WTC11 (cell line): ENCODE results near the gene BICD2. TPM values are rescaled to one million over a fixed set of nuclear protein-coding genes. Genes with fewer than 3 reads are reported as not detected.

Source experiments
- ATAC-seq: fragments of 200-7000 bp; cut with Tn5 transposase; 2 replicates; pipeline ENCODE4 v1.10.0; 2021; ENCODE audit warnings: mild to moderate bottlenecking, moderate library complexity
- CTCF ChIA-PET: fragments of 300-600 bp; sonication (Branson Sonifier 250); formaldehyde crosslinking; loops from one replicate; lab custom pipeline; 2021; ENCODE audit warnings: antibody characterized with exemption; lab: Charles Lee
- POLR2A ChIA-PET: fragments of 350-600 bp; sonication (Branson Sonifier 250); formaldehyde crosslinking; loops from one replicate; lab custom pipeline; 2021; ENCODE audit warnings: antibody characterized with exemption; lab: Charles Lee
- DNase-seq: peaks from one replicate; pipeline ENCODE4 v3.0.0; 2021; ENCODE audit warnings: low spot score
- H3K27ac Mint-ChIP-seq: 2 replicates; pipeline ENCODE4 v1.8.0; 2021; ENCODE audit warnings: mixed read lengths
- H3K27me3 Mint-ChIP-seq: 2 replicates; pipeline ENCODE4 v1.8.0; 2021; ENCODE audit warnings: low read depth, mild to moderate bottlenecking, moderate library complexity, mixed read lengths
- H3K36me3 Mint-ChIP-seq: 2 replicates; pipeline ENCODE4 v1.8.0; 2021; ENCODE audit warnings: mixed read lengths
- H3K4me1 Mint-ChIP-seq: 2 replicates; pipeline ENCODE4 v1.8.0; 2022; ENCODE audit warnings: mixed read lengths
- H3K4me3 Mint-ChIP-seq: 2 replicates; pipeline ENCODE4 v1.8.0; 2021; ENCODE audit warnings: mild to moderate bottlenecking, moderate library complexity, mixed read lengths
- H3K9me3 Mint-ChIP-seq: 2 replicates; pipeline ENCODE4 v1.8.0; 2021; ENCODE audit warnings: mixed read lengths
- CBFB ChIP-seq: sonication (generic); formaldehyde crosslinking; IDR thresholded peaks from 2 replicates; pipeline ENCODE4 v1.8.1; 2022; ENCODE audit warnings: mild to moderate bottlenecking, low read depth, missing genetic modification reagents
- ELF4 ChIP-seq: sonication (generic); formaldehyde crosslinking; IDR thresholded peaks from 2 replicates; pipeline ENCODE4 v1.8.1; 2022; ENCODE audit warnings: low read depth, mild to moderate bottlenecking, moderate library complexity, missing genetic modification reagents
- ESRRA ChIP-seq: sonication (generic); formaldehyde crosslinking; IDR thresholded peaks from 2 replicates; pipeline ENCODE4 v1.8.1; 2022; ENCODE audit warnings: mild to moderate bottlenecking, missing genetic modification reagents, borderline replicate concordance
- JUN ChIP-seq: sonication (generic); formaldehyde crosslinking; IDR thresholded peaks from 2 replicates; pipeline ENCODE4 v1.8.0; 2023; ENCODE audit warnings: mild to moderate bottlenecking, missing genetic modification reagents
- KAT7 ChIP-seq: sonication (generic); formaldehyde crosslinking; IDR thresholded peaks from 2 replicates; pipeline ENCODE4 v1.8.1; 2023; ENCODE audit warnings: missing genetic modification reagents, mild to moderate bottlenecking, borderline replicate concordance
- NR3C1 ChIP-seq: sonication (generic); formaldehyde crosslinking; conservative IDR thresholded peaks from 2 replicates; pipeline ENCODE4 v1.8.1; 2023; ENCODE audit warnings: low read depth, mild to moderate bottlenecking, missing genetic modification reagents
- PRRX2 ChIP-seq: fragments of 250-450 bp; sonication (Bioruptor Pico); IDR thresholded peaks from 2 replicates; pipeline ENCODE4 v1.8.0; 2021; ENCODE audit warnings: mild to moderate bottlenecking
- SOX15 ChIP-seq: fragments of 250-450 bp; sonication (Bioruptor Pico); IDR thresholded peaks from 2 replicates; pipeline ENCODE4 v1.9.0; 2021; ENCODE audit warnings: mild to moderate bottlenecking
- TCF7 ChIP-seq: sonication (generic); formaldehyde crosslinking; IDR thresholded peaks from 2 replicates; pipeline ENCODE4 v1.8.0; 2022; ENCODE audit warnings: mild to moderate bottlenecking, low read depth, missing genetic modification reagents, moderate library complexity
- ZBTB21 ChIP-seq: sonication (generic); formaldehyde crosslinking; IDR thresholded peaks from 2 replicates; pipeline ENCODE4 v1.8.1; 2023; ENCODE audit warnings: mild to moderate bottlenecking, missing genetic modification reagents, borderline replicate concordance
- ZNF219 ChIP-seq: sonication (generic); formaldehyde crosslinking; IDR thresholded peaks from 2 replicates; pipeline ENCODE4 v1.8.0; 2023; ENCODE audit warnings: missing genetic modification reagents, mild to moderate bottlenecking, borderline replicate concordance
- ZNF396 ChIP-seq: fragments of 250-450 bp; sonication (Bioruptor Pico); IDR thresholded peaks from 2 replicates; pipeline ENCODE4 v1.8.0; 2021; ENCODE audit warnings: mild to moderate bottlenecking, moderate library complexity, borderline replicate concordance
- total RNA-seq: library from RNA; stranded (reverse); gene quantifications from 3 replicates; pipeline ENCODE4 v1.2.3, GENCODE V29; 2021
- TF ChIP-seq, protein P1 (sequence below): fragments of 250-450 bp; sonication (Bioruptor Pico); IDR thresholded peaks from 2 replicates; pipeline ENCODE4 v1.9.0; 2021; ENCODE audit warnings: mild to moderate bottlenecking, borderline replicate concordance
- TF ChIP-seq, protein P2 (sequence below): sonication (generic); formaldehyde crosslinking; IDR thresholded peaks from 2 replicates; pipeline ENCODE4 v1.8.0; 2022; ENCODE audit warnings: mild to moderate bottlenecking, missing genetic modification reagents
- TF ChIP-seq, protein P3 (sequence below): sonication (generic); formaldehyde crosslinking; IDR thresholded peaks from 2 replicates; pipeline ENCODE4 v1.8.0; 2022; ENCODE audit warnings: mild to moderate bottlenecking, missing genetic modification reagents
- TF ChIP-seq, protein P4 (sequence below): sonication (generic); formaldehyde crosslinking; IDR thresholded peaks from 2 replicates; pipeline ENCODE4 v1.8.1; 2023; ENCODE audit warnings: mild to moderate bottlenecking, missing genetic modification reagents, moderate library complexity
- TF ChIP-seq, protein P5 (sequence below): sonication (generic); formaldehyde crosslinking; IDR thresholded peaks from 2 replicates; pipeline ENCODE4 v1.8.0; 2023; ENCODE audit warnings: mild to moderate bottlenecking, missing genetic modification reagents
- TF ChIP-seq, protein P6 (sequence below): sonication (generic); formaldehyde crosslinking; IDR thresholded peaks from 2 replicates; pipeline ENCODE4 v1.8.1; 2023; ENCODE audit warnings: mild to moderate bottlenecking, missing genetic modification reagents
- TF ChIP-seq, protein P7 (sequence below): fragments of 250-450 bp; sonication (Bioruptor Pico); IDR thresholded peaks from 2 replicates; pipeline ENCODE4 v1.9.0; 2021; ENCODE audit warnings: moderate library complexity, mild to moderate bottlenecking, inconsistent platforms, borderline replicate concordance

Gene BICD2
- total RNA-seq, 1 experiment from 2014 or later = 38.7 TPM

DNA sequence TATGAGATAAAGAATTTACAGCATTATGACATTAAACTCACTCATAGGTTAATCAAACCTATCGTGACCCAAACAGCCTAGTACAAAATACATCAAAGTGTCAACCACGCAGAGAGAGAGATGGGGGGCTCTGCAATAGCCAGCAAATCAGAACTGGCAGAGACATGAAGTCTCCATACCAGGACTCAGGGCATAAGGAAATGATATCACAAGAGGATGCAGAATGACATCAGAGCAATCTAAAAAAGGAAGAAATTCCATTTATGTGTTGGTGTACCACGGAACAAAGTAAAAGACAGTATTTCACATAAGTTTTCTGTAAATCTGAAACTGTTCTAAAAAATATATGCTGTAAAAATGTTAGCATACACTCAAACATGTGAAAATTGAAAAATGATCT lies 24.6 kb downstream of the BICD2 start (continued):
- TF ChIP-seq, protein P1, sequence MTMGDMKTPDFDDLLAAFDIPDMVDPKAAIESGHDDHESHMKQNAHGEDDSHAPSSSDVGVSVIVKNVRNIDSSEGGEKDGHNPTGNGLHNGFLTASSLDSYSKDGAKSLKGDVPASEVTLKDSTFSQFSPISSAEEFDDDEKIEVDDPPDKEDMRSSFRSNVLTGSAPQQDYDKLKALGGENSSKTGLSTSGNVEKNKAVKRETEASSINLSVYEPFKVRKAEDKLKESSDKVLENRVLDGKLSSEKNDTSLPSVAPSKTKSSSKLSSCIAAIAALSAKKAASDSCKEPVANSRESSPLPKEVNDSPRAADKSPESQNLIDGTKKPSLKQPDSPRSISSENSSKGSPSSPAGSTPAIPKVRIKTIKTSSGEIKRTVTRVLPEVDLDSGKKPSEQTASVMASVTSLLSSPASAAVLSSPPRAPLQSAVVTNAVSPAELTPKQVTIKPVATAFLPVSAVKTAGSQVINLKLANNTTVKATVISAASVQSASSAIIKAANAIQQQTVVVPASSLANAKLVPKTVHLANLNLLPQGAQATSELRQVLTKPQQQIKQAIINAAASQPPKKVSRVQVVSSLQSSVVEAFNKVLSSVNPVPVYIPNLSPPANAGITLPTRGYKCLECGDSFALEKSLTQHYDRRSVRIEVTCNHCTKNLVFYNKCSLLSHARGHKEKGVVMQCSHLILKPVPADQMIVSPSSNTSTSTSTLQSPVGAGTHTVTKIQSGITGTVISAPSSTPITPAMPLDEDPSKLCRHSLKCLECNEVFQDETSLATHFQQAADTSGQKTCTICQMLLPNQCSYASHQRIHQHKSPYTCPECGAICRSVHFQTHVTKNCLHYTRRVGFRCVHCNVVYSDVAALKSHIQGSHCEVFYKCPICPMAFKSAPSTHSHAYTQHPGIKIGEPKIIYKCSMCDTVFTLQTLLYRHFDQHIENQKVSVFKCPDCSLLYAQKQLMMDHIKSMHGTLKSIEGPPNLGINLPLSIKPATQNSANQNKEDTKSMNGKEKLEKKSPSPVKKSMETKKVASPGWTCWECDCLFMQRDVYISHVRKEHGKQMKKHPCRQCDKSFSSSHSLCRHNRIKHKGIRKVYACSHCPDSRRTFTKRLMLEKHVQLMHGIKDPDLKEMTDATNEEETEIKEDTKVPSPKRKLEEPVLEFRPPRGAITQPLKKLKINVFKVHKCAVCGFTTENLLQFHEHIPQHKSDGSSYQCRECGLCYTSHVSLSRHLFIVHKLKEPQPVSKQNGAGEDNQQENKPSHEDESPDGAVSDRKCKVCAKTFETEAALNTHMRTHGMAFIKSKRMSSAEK (CRISPR knock-in tag) = no peak
- TF ChIP-seq ZNF219 (CRISPR knock-in tag) = no peak

DNA sequence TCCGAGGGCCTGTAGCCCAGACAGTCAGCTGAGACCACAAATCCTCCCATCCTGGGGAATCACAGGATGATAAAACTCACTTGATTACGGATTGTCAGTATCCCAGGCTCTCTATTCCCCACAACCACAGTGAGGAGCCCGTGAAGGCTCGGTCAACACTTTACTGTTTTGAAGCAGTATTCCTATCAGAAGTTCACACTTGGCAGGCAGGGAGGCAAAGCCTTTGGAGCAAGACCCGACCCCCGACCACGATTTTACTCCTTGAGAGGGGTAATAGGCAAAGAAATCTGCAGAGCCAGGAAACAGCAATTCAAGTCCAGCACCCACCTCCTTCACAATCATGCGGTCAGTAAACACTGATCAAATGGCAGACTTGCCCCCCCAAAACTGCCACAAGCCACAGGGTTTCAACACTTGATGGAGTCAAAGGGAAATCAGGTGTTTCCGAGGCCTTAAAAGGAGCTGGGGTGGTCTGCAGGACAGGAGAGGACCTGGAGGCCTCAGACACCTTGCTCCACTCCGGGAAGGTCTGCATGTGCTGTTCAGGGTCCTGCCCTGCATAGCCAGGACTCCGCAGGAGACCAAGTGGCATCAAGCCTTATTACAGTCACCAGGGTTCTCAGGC lies 25.2 kb downstream of the BICD2 start:
- ATAC-seq = no peak

DNA sequence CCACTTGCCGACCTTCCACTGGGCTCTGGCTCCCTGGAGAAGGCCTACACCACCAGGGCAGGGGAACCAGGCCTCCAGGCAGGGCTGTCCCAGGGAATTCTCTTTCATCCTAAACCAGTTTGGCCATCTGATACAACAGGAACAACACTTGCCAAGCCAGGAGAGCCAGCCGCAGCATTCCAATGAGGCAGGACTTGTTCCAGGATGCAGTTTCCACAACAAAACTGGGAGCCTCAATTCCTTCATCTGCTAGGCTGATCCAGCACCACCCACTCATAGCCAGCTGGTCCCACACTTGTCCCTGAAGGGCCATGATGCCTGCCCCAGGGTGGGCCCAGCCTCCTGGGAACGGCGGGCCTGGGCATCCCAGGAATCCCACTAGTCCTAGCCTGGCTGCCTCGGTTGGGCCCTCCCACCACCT lies 26.0 kb downstream of the BICD2 start:
- peak overlapping the region; percentile 79 for H3K27ac Mint-ChIP-seq
- DNase-seq = no peak
- no peak for TF ChIP-seq PRRX2 (CRISPR knock-in tag)
- no peak for TF ChIP-seq ZBTB21 (CRISPR knock-in tag)
- no peak for TF ChIP-seq NR3C1
- no peak for TF ChIP-seq JUN (CRISPR knock-in tag)
- no peak for TF ChIP-seq ELF4 (CRISPR knock-in tag)
- no peak for TF ChIP-seq TCF7 (CRISPR knock-in tag)
- TF ChIP-seq, protein P2, sequence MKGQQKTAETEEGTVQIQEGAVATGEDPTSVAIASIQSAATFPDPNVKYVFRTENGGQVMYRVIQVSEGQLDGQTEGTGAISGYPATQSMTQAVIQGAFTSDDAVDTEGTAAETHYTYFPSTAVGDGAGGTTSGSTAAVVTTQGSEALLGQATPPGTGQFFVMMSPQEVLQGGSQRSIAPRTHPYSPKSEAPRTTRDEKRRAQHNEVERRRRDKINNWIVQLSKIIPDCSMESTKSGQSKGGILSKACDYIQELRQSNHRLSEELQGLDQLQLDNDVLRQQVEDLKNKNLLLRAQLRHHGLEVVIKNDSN = no peak
- TF ChIP-seq SOX15 = no peak
- TF ChIP-seq ESRRA (CRISPR knock-in tag) = no peak
- no peak for TF ChIP-seq CBFB
- TF ChIP-seq, protein P3, sequence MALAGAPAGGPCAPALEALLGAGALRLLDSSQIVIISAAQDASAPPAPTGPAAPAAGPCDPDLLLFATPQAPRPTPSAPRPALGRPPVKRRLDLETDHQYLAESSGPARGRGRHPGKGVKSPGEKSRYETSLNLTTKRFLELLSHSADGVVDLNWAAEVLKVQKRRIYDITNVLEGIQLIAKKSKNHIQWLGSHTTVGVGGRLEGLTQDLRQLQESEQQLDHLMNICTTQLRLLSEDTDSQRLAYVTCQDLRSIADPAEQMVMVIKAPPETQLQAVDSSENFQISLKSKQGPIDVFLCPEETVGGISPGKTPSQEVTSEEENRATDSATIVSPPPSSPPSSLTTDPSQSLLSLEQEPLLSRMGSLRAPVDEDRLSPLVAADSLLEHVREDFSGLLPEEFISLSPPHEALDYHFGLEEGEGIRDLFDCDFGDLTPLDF = no peak
- no peak for TF ChIP-seq KAT7 (CRISPR knock-in tag)
- TF ChIP-seq, protein P4, sequence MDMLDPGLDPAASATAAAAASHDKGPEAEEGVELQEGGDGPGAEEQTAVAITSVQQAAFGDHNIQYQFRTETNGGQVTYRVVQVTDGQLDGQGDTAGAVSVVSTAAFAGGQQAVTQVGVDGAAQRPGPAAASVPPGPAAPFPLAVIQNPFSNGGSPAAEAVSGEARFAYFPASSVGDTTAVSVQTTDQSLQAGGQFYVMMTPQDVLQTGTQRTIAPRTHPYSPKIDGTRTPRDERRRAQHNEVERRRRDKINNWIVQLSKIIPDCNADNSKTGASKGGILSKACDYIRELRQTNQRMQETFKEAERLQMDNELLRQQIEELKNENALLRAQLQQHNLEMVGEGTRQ = no peak
- TF ChIP-seq ZNF396 (CRISPR knock-in tag) = no peak
- TF ChIP-seq, protein P5, sequence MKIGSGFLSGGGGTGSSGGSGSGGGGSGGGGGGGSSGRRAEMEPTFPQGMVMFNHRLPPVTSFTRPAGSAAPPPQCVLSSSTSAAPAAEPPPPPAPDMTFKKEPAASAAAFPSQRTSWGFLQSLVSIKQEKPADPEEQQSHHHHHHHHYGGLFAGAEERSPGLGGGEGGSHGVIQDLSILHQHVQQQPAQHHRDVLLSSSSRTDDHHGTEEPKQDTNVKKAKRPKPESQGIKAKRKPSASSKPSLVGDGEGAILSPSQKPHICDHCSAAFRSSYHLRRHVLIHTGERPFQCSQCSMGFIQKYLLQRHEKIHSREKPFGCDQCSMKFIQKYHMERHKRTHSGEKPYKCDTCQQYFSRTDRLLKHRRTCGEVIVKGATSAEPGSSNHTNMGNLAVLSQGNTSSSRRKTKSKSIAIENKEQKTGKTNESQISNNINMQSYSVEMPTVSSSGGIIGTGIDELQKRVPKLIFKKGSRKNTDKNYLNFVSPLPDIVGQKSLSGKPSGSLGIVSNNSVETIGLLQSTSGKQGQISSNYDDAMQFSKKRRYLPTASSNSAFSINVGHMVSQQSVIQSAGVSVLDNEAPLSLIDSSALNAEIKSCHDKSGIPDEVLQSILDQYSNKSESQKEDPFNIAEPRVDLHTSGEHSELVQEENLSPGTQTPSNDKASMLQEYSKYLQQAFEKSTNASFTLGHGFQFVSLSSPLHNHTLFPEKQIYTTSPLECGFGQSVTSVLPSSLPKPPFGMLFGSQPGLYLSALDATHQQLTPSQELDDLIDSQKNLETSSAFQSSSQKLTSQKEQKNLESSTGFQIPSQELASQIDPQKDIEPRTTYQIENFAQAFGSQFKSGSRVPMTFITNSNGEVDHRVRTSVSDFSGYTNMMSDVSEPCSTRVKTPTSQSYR (CRISPR knock-in tag) = no peak

More for the DNA sequence above, 25.2 kb downstream of the BICD2 start:
- Mint-ChIP-seq H3K36me3 (no peaks in the 10 kb centered on the region), H3K27ac (peak overlapping the region; percentile 42), H3K4me1 (peaks cover 69% of the 10 kb centered on the region), H3K27me3 (no peaks in the 10 kb centered on the region), H3K9me3 (no peaks in the 10 kb centered on the region)
- POLR2A ChIA-PET = no interaction called here
- DNase-seq = no peak
- TF ChIP-seq, protein P6, sequence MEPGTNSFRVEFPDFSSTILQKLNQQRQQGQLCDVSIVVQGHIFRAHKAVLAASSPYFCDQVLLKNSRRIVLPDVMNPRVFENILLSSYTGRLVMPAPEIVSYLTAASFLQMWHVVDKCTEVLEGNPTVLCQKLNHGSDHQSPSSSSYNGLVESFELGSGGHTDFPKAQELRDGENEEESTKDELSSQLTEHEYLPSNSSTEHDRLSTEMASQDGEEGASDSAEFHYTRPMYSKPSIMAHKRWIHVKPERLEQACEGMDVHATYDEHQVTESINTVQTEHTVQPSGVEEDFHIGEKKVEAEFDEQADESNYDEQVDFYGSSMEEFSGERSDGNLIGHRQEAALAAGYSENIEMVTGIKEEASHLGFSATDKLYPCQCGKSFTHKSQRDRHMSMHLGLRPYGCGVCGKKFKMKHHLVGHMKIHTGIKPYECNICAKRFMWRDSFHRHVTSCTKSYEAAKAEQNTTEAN (CRISPR knock-in tag) = no peak
- TF ChIP-seq JUN (CRISPR knock-in tag) = no peak
- TF ChIP-seq, protein P7, sequence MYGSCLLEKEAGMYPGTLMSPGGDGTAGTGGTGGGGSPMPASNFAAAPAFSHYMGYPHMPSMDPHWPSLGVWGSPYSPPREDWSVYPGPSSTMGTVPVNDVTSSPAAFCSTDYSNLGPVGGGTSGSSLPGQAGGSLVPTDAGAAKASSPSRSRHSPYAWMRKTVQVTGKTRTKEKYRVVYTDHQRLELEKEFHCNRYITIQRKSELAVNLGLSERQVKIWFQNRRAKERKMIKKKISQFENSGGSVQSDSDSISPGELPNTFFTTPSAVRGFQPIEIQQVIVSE (CRISPR knock-in tag) = no peak
- TF ChIP-seq, all 79 proteins: peak for 0
- CTCF ChIA-PET = no interaction called here
- H3K4me3 Mint-ChIP-seq = no peak overlapping the region

More for the DNA sequence above, 26.0 kb downstream of the BICD2 start:
- Mint-ChIP-seq H3K36me3 (no peaks in the 10 kb centered on the region), H3K9me3 (no peaks in the 10 kb centered on the region), H3K4me3 (no peak overlapping the region), H3K27me3 (no peaks in the 10 kb centered on the region), H3K4me1 (peaks cover 69% of the 10 kb centered on the region)
- ATAC-seq = no peak
- ChIA-PET POLR2A (no interaction called here), CTCF (no interaction called here)
